C4-2B (cell line): ENCODE measurements around the gene GLIPR1.

Experiments used
- H3K27ac ChIP-seq: fragments of 450-650 bp; 2 replicates; pipeline ENCODE4 v1.5.1; 2017
- CTCF ChIP-seq: fragments of 450-650 bp; conservative IDR thresholded peaks from 2 replicates; pipeline ENCODE4 v1.5.1; 2017; ENCODE audit warnings: mild to moderate bottlenecking
- ZFX ChIP-seq: fragments of 450-650 bp; IDR thresholded peaks from 2 replicates; pipeline ENCODE4 v1.6.1; 2017

GLIPR1 gene

GRCh38 chr12:75528272-75528671 is 47.7 kb downstream of the GLIPR1 start:
- TF ChIP-seq CTCF: no peak
- no peak for TF ChIP-seq ZFX
- no peak overlapping the region for H3K27ac ChIP-seq

- no peak overlapping the region for H3K27ac ChIP-seq
- TF ChIP-seq CTCF: no peak
- TF ChIP-seq ZFX: no peak
Observed at GRCh38 chr12:75528692-75529091, 48.1 kb downstream of the GLIPR1 start.

- TF ChIP-seq CTCF (no peak), ZFX (no peak)
- no peak overlapping the region for H3K27ac ChIP-seq
Observed at GRCh38 chr12:75529316-75529715, 48.8 kb downstream of the GLIPR1 start.

- TF ChIP-seq ZFX: no peak
- TF ChIP-seq CTCF: no peak
- no peak overlapping the region for H3K27ac ChIP-seq
Observed at GRCh38 chr12:75529826-75530225, 49.3 kb downstream of the GLIPR1 start.

- no peak overlapping the region for H3K27ac ChIP-seq
- TF ChIP-seq ZFX: no peak
- no peak for TF ChIP-seq CTCF
Observed at GRCh38 chr12:75533239-75533638, 52.7 kb downstream of the GLIPR1 start.

GRCh38 chr12:75539889-75540288 is 59.3 kb downstream of the GLIPR1 start:
- H3K27ac ChIP-seq: no peak overlapping the region
- no peak for TF ChIP-seq ZFX
- no peak for TF ChIP-seq CTCF

GRCh38 chr12:75542942-75543341 is 62.4 kb downstream of the GLIPR1 start:
- H3K27ac ChIP-seq: no peak overlapping the region
- TF ChIP-seq ZFX (no peak), CTCF (no peak)

GRCh38 chr12:75543529-75543928 is 63.0 kb downstream of the GLIPR1 start:
- H3K27ac ChIP-seq: no peak overlapping the region
- TF ChIP-seq ZFX (no peak), CTCF (no peak)
